HG03571 (cell line): Measurements from ENCODE around the gene CFAP43.

Experiments
- ATAC-seq: cut with Tn5 transposase; IDR thresholded peaks from one replicate; pipeline ENCODE4 v1.9.1; 2021; ENCODE audit not compliant: unreplicated experiment

The CFAP43 gene

DNA sequence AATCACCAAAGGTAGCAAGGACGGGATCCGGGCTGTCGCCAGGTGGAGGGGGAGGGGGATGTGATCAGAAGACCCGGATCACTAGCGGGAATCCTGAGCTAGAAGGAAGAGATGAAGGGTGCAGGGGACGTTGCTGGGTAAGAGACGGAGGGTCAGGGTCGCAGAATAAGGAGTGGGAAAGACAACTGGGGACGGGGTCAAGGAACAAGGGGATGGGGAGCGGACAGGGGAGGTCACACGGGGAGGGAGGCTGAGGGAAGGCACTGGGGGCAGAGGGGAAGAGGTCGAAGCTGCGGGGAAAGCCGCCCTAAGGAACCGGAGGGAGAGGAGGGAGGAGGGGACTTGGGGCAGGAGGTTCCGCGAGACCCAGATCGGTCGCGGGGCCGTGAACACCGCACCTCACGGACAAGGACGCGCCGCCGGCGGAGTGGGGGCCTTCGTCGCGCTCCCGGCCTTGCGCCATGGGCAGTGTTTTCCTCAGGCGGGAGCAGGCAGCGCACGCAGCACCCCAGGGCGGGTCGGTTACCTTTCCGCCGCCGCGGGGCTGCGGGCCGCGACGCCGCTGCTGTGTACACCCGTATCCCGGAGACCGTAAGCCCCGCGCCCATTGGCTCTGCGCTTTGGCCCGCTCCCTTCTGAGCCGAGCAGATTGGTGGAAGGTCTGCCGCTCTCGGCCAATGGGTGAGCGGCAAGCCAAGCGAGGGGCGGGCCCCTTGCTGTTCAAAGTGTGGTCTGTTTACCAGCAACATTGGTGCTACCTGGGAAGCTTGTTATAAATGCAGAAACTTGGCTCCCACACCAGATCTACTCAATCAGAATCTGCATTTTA lies at the start of gene CFAP43:
Gene CFAP43, minus strand, starts transcription at position 581 of the 829 bp plus-strand sequence. Its CDS starts 118 bp downstream, at position 463.
- ATAC-seq: peak; percentile 100

GRCh38 chr10:104281694-104282093 lies 49.5 kb upstream of the CFAP43 start:
- ATAC-seq: no peak

DNA sequence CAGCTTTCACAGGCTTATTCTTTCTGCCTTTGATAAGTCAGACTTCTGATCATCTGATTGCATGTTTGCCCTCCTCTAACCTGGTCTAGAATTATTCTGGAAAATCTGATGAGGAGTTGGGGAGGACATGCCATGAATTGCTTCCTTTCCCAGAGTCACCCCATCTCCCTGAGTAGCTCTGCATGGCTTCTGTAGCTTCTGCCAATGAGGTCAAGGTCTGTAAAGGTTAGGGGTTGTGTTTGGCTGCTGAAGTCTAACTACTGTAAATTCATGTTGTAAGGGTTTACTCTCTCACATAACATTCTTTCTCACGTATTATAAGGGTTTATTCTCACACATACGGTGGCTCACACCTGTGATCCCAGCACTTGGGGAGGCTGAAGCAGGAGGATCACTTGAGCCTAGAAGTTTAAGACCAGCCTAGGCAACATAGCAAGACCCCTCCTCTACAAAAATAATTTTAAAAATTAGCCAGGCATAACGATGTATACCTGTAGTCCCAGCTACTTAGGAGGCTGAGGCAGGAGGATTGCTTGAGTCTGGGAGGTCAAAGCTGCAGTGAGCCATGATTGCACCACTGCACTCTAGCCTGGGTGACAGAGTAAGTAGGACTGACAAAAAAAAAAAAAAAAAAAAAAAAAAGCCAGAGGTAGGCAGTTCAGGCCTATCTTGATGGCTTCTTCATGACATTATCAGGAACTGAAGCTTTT lies 47.5 kb upstream of the CFAP43 start:
- no peak for ATAC-seq

- ATAC-seq: no peak
Observed at GRCh38 chr10:104277785-104278184, 45.6 kb upstream of the CFAP43 start.

DNA sequence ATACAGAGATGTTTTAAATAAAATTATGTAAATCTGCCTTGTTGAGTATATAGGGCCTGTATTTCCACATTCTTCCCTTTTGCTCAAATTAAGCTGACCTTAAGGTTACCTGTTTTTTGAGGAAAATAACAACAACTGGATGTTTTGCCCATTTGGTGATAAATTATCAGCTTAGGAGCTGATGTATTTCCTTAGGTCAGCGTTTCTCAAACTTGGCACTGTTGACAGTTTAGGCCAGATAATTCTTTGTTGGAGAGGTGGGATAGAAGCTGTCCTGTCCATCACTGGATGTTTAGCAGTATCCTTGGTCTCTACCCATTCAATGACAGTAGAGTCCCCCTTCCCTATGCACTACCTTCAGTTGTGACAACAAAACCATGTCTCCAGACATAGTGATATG lies 44.0 kb upstream of the CFAP43 start:
- no peak for ATAC-seq

- ATAC-seq: no peak
Observed at GRCh38 chr10:104274762-104275721, 42.9 kb upstream of the CFAP43 start.

DNA sequence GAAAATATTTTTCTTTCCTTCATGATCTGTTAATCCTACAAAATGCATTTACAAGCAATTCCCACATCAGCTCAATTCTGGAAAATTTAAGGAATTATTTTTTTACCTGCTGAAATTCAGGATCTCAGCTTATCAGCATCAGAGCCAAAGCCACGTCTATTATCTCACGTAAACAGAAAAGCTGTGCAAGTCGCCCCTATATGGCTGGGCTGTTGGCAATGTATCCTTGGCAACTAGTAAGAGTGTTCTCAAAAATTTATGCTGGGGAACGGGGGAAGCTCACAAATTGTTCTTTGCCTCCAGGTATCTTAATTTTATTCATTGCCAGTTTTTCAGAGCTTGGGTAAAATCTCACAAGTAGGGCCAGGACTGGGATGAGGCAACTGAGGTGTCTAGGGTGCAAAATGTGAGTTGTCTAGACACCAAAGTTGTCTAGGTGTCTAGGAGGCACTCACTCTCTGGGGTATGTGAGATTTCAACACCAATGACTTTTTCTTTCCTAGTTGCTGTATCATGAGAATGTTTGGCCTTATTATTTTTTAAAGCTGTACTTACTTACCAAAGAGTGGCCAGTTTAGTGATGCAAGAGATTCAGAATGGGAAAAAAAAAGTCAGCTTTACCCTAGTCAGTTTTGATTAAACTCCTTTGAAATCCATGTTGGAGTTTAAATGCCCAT lies 41.9 kb upstream of the CFAP43 start:
- no peak for ATAC-seq

DNA sequence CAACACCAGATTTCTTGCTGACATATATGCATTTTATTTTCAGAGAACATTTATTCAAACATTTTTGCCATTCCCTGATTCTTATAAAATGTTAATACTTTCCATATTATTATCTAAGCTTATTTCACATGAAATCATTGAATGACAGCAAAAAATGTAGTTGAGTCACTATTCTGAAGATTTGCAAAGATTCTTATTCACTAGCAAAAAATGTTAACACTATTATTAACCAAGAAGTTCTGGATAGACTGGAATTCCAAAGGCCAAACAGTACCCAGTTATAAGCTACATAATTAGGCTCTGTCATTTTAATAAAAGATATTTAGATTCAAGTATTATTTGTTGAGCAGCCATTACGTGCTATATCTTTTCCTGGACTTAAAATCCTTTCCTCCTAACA lies 41.1 kb upstream of the CFAP43 start:
- no peak for ATAC-seq

- peak; percentile 99 for ATAC-seq
Observed at GRCh38 chr10:104268713-104269645, 36.8 kb upstream of the CFAP43 start, which contains the start of gene GSTO2. TSS of gene GSTO2 (plus strand) at chr10:104269184. CDS start at chr10:104274916, 5,732 bp downstream.

DNA sequence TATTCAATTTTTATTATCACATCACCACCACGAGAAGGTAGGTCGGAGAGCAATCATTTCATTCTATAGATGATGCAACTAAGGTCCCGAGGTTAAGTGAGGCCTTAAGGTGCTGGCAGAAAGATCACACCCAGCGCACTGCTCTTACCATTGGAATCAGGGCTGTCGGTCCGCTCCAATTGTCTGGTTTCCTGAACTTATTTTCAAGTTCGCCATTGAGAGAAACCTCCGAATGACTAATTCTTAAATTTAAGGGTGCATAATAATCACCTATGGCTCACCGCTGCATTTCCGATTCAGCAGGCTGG lies 36.2 kb upstream of the CFAP43 start:
- ATAC-seq: no peak

DNA sequence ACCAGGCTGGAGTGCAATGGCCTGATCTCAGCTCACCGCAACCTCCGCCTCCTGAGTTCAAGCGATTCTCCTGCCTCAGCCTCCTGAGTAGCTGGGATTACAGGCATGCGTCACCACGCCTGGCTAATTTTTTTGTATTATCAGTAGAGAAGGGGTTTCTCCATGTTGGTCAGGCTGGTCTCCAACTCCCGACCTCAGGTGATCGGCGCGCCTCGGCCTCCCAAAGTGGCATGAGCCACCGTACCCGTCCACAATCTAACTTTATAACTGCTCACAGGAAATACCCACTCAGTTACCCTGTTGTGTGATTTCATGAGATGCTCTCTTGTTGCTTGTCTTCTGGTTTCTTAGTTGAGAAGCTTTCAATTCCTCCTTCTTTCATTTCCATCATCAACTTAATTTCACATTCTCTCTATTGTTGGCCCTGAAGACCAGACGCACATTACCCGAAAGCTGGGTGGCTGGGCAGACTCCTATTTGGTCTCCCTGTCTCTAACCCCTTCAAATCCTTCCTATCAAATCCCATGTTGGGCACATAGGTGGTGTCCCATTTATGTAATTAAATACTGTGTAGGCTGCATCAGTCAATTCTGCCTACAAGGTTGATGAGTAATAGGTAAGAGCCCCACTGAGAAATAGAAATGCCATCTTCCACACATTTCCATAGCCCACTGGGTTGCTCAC lies 35.7 kb upstream of the CFAP43 start:
- ATAC-seq: no peak

- ATAC-seq: no peak
Observed at GRCh38 chr10:104264783-104265182, 32.6 kb upstream of the CFAP43 start.

DNA sequence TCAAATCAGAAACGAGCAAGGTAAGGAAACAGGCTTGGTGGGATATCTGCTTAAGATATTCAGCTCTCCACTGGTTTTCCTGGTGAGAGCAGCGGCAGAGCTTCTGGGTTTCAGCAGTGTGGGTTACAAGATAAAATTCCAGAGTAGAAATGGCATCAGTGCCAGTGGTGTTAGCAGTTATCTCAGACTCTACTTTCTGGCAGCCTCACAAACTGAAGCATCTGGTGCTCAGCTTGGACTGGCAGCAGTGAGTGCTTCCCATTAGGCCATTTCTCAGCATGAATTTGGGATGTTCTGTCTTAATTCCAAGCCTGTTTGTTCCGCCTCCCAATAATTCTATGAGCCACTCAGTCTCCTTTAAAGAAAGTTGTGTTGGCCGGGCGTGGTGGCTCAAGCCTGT lies 29.9 kb upstream of the CFAP43 start:
- no peak for ATAC-seq

DNA sequence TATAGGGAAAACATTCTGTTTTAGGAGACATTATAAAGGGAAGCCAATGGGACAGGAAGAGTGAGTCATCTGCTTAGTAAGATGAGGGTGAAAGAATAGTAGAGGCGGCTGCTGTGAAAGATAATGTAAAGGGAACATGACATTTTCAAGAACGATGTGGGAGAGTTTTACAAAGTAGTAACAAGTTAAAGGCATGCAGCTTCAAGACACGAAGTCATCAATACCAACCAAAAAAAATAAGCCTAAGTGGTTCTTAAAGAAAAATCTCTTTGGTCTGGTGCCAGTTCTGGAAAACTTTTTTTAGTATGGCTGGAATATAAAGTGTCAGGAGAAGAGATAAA lies 28.6 kb upstream of the CFAP43 start:
- no peak for ATAC-seq

DNA sequence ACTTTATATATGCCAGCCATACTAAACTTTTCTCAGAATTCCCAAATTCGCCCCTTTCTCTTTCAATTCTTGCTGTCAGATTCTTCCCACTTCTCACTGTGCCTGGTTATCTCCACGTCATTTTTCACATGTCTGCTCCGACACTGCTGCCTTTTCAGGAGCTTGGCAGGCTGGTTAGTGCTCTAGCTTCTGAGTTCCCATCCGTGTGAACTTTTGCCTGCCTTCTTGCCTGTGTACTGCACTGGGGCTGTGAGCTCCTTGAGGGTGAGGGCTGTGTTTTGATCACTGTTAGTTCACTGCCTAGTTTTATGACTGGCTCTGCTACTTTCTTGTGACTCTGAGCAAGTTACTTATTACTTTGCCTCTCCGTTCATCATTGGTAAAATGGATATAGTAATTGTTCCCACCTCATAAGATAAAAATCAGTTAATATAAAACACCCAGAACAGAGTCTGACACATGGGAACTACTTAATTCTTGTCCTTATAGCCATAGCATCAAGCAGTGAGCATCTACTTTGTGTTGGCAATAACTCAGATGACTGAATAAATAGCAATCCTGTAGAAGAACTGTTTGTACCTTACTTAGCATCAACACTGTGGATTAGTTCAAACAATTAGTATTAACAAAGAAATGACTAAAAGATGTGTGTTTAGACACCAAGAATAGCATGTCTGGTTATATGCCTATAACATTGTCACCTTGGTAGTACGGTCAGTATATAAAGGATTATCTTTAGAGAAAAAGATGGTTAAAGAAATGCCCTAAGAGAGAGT lies 28.0 kb upstream of the CFAP43 start:
- ATAC-seq: no peak

- ATAC-seq: no peak
Observed at GRCh38 chr10:104259456-104259855, 27.3 kb upstream of the CFAP43 start.

DNA sequence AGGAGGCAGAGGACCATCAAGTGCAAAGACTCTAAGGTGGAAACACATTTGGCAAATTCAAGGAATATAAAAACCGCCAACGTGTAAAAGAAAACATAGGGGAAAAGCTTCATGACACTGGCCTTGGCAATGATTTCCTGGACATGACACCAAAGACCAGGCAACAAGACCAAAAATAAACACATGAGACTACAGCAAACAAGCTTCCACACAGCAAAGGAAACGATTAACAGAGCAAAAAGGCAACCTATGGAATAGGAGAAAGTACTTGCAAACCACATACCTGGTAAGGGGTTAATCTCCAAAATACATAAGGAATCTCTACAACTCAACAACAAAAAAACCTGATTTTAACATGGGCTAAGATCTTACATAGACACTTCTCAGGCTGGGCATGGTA lies 26.0 kb upstream of the CFAP43 start:
- ATAC-seq: no peak

- no peak for ATAC-seq
Observed at GRCh38 chr10:104257235-104257634, 25.1 kb upstream of the CFAP43 start.
